A673 (cell line): ENCODE results near the gene AARSD1. TPM values are rescaled to one million over a fixed set of nuclear protein-coding genes. Genes with fewer than 3 reads are reported as not detected.

ENCODE experiments used
- BruUV-seq: library from RNA; stranded (reverse); fragments of 400-500 nt; replicated peaks from 2 replicates; lab custom pipeline; 2021; lab: Mats Ljungman, UMichigan
- CTCF ChIA-PET: fragments of 300-600 bp; sonication (Branson Sonifier 250); formaldehyde crosslinking; loops from one replicate; lab custom pipeline; 2022; ENCODE audit warnings: antibody characterized with exemption; lab: Charles Lee
- POLR2A ChIA-PET: fragments of 300-600 bp; sonication (Branson Sonifier 250); formaldehyde crosslinking; loops from one replicate; lab custom pipeline; 2022; ENCODE audit warnings: antibody characterized with exemption; ENCODE audit not compliant: low non-redundant PET; lab: Charles Lee
- DNase-seq: peaks from one replicate; pipeline ENCODE4 v3.0.0-alpha.2; 2015; ENCODE audit warnings: low spot score
- H3K27ac ChIP-seq: fragments of 200-600 bp; sonication (generic); 2 replicates; pipeline ENCODE4 v1.5.1; 2016; ENCODE audit warnings: mixed run types, low read depth, mild to moderate bottlenecking, mixed read lengths, antibody characterized with exemption, low read length; ENCODE audit not compliant: poor library complexity, severe bottlenecking
- H3K27me3 ChIP-seq: fragments of 200-600 bp; sonication (generic); replicated peaks from 2 replicates; pipeline ENCODE4 v1.6.1; 2017; ENCODE audit warnings: mixed run types, low read depth, mild to moderate bottlenecking, mixed read lengths, antibody characterized with exemption, low read length; ENCODE audit not compliant: insufficient read depth, poor library complexity
- H3K36me3 ChIP-seq: fragments of 200-600 bp; sonication (generic); 2 replicates; pipeline ENCODE4 v1.6.1; 2016; ENCODE audit warnings: mixed run types, mild to moderate bottlenecking, mixed read lengths, antibody characterized with exemption, low read length; ENCODE audit not compliant: insufficient read depth, poor library complexity, severe bottlenecking
- H3K4me1 ChIP-seq: fragments of 200-600 bp; sonication (generic); 2 replicates; pipeline ENCODE4 v1.6.1; 2017; ENCODE audit warnings: mixed run types, mild to moderate bottlenecking, mixed read lengths, antibody characterized with exemption, low read length; ENCODE audit not compliant: insufficient read depth, poor library complexity, severe bottlenecking
- H3K4me3 ChIP-seq: fragments of 200-600 bp; sonication (generic); 2 replicates; pipeline ENCODE4 v1.5.1; 2016; ENCODE audit warnings: low read depth, mixed run types, mild to moderate bottlenecking, mixed read lengths, low read length; ENCODE audit not compliant: poor library complexity, severe bottlenecking
- H3K9me3 ChIP-seq: fragments of 200-600 bp; sonication (generic); 2 replicates; pipeline ENCODE4 v1.6.1; 2016; ENCODE audit warnings: mixed run types, low read depth, mild to moderate bottlenecking, mixed read lengths, antibody characterized with exemption, low read length; ENCODE audit not compliant: poor library complexity, severe bottlenecking
- CTCF ChIP-seq: fragments of 300-800, 200-600 bp; sonication (generic); conservative IDR thresholded peaks from 2 replicates; pipeline ENCODE4 v1.5.1; 2017; ENCODE audit warnings: low read depth, mild to moderate bottlenecking, antibody characterized with exemption, low read length, moderate library complexity, mixed read lengths
- EZH2 ChIP-seq: fragments of 200-600 bp; sonication (generic); IDR thresholded peaks from 2 replicates; pipeline ENCODE4 v1.6.1; 2017; ENCODE audit warnings: borderline replicate concordance, low read depth, mild to moderate bottlenecking, mixed read lengths, antibody characterized with exemption, low read length; ENCODE audit not compliant: poor library complexity, severe bottlenecking
- intact Hi-C: fragments of 100-400 bp; cut with micrococcal nuclease; formaldehyde crosslinking; loops from one replicate; pipeline ENCODE4 v1.10.0; 2022; ENCODE audit not compliant: unreplicated experiment
- total RNA-seq: library from RNA; stranded (reverse); gene quantifications from 2 replicates; pipeline ENCODE4 v1.2.3, GENCODE V29; 2021

Gene AARSD1
- total RNA-seq, 1 experiment from 2014 or later, result 32.9 TPM

- BruUV-seq, result no TSS peak
- Histone ChIP-seq H3K9me3 (no peaks in the 10 kb centered on the region), H3K36me3 (no peaks in the 10 kb centered on the region), H3K4me1 (no peaks in the 10 kb centered on the region), H3K4me3 (no peak overlapping the region), H3K27me3 (no peaks in the 10 kb centered on the region), H3K27ac (no peak overlapping the region)
- no peak for DNase-seq
- POLR2A ChIA-PET, result no interaction called here
- CTCF ChIA-PET, result no interaction called here
- intact Hi-C loops, result no loop called here
- TF ChIP-seq EZH2 (no peak), CTCF (no peak)
Measured at GRCh38 chr17:42906772-42907446, 57.3 kb downstream of the AARSD1 start.

- H3K9me3 ChIP-seq, result no peaks in the 10 kb centered on the region
- no peaks in the 10 kb centered on the region for H3K27me3 ChIP-seq
- no peak overlapping the region for H3K27ac ChIP-seq
- no peak for DNase-seq
- intact Hi-C loops, result no loop called here
- TF ChIP-seq CTCF (no peak), EZH2 (no peak)
- H3K4me1 ChIP-seq, result no peaks in the 10 kb centered on the region
- no TSS peak for BruUV-seq
- ChIA-PET POLR2A (no interaction called here), CTCF (no interaction called here)
- H3K36me3 ChIP-seq, result no peaks in the 10 kb centered on the region
- H3K4me3 ChIP-seq, result no peak overlapping the region
Measured at GRCh38 chr17:42904110-42904469, 60.2 kb downstream of the AARSD1 start.

- no peaks in the 10 kb centered on the region for H3K27me3 ChIP-seq
- intact Hi-C loops, result no loop called here
- no peaks in the 10 kb centered on the region for H3K4me1 ChIP-seq
- H3K36me3 ChIP-seq, result no peaks in the 10 kb centered on the region
- CTCF ChIA-PET, result no interaction called here
- DNase-seq, result no peak
- no peaks in the 10 kb centered on the region for H3K9me3 ChIP-seq
- POLR2A ChIA-PET, result no interaction called here
- BruUV-seq, result no TSS peak
- H3K27ac ChIP-seq, result no peak overlapping the region
- no peak overlapping the region for H3K4me3 ChIP-seq
- TF ChIP-seq CTCF (no peak), EZH2 (no peak)
Measured at GRCh38 chr17:42901535-42902229, 62.6 kb downstream of the AARSD1 start.

Other genes starting within 250 kb of the AARSD1 start
- 16.4 and 19.5 TPM in 2 replicates for gene EZH1, start 219.4 kb downstream of the AARSD1 start, total RNA-seq
- gene RAMP2, start 203.2 kb downstream of the AARSD1 start, total RNA-seq, result 3.8 and 5.0 TPM in 2 replicates
- 34.3 and 35.6 TPM in 2 replicates for gene VPS25, start 191.0 kb downstream of the AARSD1 start, total RNA-seq
- gene WNK4, start 183.8 kb downstream of the AARSD1 start, total RNA-seq, result 0.11 and 0.37 TPM in 2 replicates
- 29.0 and 30.5 TPM in 2 replicates for gene COA3, start 165.8 kb downstream of the AARSD1 start, total RNA-seq
- not detected in 2 replicates for gene CNTD1, start 165.6 kb downstream of the AARSD1 start, total RNA-seq
- 34.2 and 36.0 TPM in 2 replicates for gene BECN1, start 140.2 kb downstream of the AARSD1 start, total RNA-seq
- 93.7 and 120 TPM in 2 replicates for gene PSME3, start 131.1 kb downstream of the AARSD1 start, total RNA-seq
- gene AOC2, start 119.9 kb downstream of the AARSD1 start, total RNA-seq, result 1.2 and 1.4 TPM in 2 replicates
- 0.62 and 0.70 TPM in 2 replicates for gene AOC3, start 113.3 kb downstream of the AARSD1 start, total RNA-seq
- not detected in 2 replicates for gene G6PC1, start 63.7 kb downstream of the AARSD1 start, total RNA-seq
- 0.64 and 1.1 TPM in 2 replicates for gene PTGES3L, start 15.6 kb upstream of the AARSD1 start, total RNA-seq
- 7.3 and 8.0 TPM in 2 replicates for gene RUNDC1, start 16.1 kb upstream of the AARSD1 start, total RNA-seq
- gene RPL27, start 34.0 kb upstream of the AARSD1 start, total RNA-seq, result 547 and 560 TPM in 2 replicates
- gene IFI35, start 42.3 kb upstream of the AARSD1 start, total RNA-seq, result 4.9 and 7.2 TPM in 2 replicates
- 45.2 and 47.0 TPM in 2 replicates for gene VAT1, start 57.9 kb upstream of the AARSD1 start, total RNA-seq
- gene RND2, start 60.8 kb upstream of the AARSD1 start, total RNA-seq, result 5.5 and 6.7 TPM in 2 replicates
- gene BRCA1, start 160.9 kb upstream of the AARSD1 start, total RNA-seq, result 24.2 and 32.9 TPM in 2 replicates
- 19.5 and 23.0 TPM in 2 replicates for gene NBR1, start 206.8 kb upstream of the AARSD1 start, total RNA-seq
- 1.8 and 2.1 TPM in 2 replicates for gene TMEM106A, start 247.4 kb upstream of the AARSD1 start, total RNA-seq